A673 (cell line): ENCODE measurements around the gene RMI2. TPM values are rescaled to one million over a fixed set of nuclear protein-coding genes. Genes with fewer than 3 reads are reported as not detected.
A peak's percentile ranks its signal among the peaks of the same experiment; 100 is the strongest.

Experiments
- BruUV-seq: library from RNA; stranded (reverse); fragments of 400-500 nt; replicated peaks from 2 replicates; lab custom pipeline; 2021; lab: Mats Ljungman, UMichigan
- CTCF ChIA-PET: fragments of 300-600 bp; sonication (Branson Sonifier 250); formaldehyde crosslinking; loops from one replicate; lab custom pipeline; 2022; ENCODE audit warnings: antibody characterized with exemption; lab: Charles Lee
- POLR2A ChIA-PET: fragments of 300-600 bp; sonication (Branson Sonifier 250); formaldehyde crosslinking; loops from one replicate; lab custom pipeline; 2022; ENCODE audit warnings: antibody characterized with exemption; ENCODE audit not compliant: low non-redundant PET; lab: Charles Lee
- DNase-seq: peaks from one replicate; pipeline ENCODE4 v3.0.0-alpha.2; 2015; ENCODE audit warnings: low spot score
- H3K27ac ChIP-seq: fragments of 200-600 bp; sonication (generic); 2 replicates; pipeline ENCODE4 v1.5.1; 2016; ENCODE audit warnings: mixed run types, low read depth, mild to moderate bottlenecking, mixed read lengths, antibody characterized with exemption, low read length; ENCODE audit not compliant: poor library complexity, severe bottlenecking
- H3K27me3 ChIP-seq: fragments of 200-600 bp; sonication (generic); replicated peaks from 2 replicates; pipeline ENCODE4 v1.6.1; 2017; ENCODE audit warnings: mixed run types, low read depth, mild to moderate bottlenecking, mixed read lengths, antibody characterized with exemption, low read length; ENCODE audit not compliant: insufficient read depth, poor library complexity
- H3K36me3 ChIP-seq: fragments of 200-600 bp; sonication (generic); 2 replicates; pipeline ENCODE4 v1.6.1; 2016; ENCODE audit warnings: mixed run types, mild to moderate bottlenecking, mixed read lengths, antibody characterized with exemption, low read length; ENCODE audit not compliant: insufficient read depth, poor library complexity, severe bottlenecking
- H3K4me1 ChIP-seq: fragments of 200-600 bp; sonication (generic); 2 replicates; pipeline ENCODE4 v1.6.1; 2017; ENCODE audit warnings: mixed run types, mild to moderate bottlenecking, mixed read lengths, antibody characterized with exemption, low read length; ENCODE audit not compliant: insufficient read depth, poor library complexity, severe bottlenecking
- H3K4me3 ChIP-seq: fragments of 200-600 bp; sonication (generic); 2 replicates; pipeline ENCODE4 v1.5.1; 2016; ENCODE audit warnings: low read depth, mixed run types, mild to moderate bottlenecking, mixed read lengths, low read length; ENCODE audit not compliant: poor library complexity, severe bottlenecking
- H3K9me3 ChIP-seq: fragments of 200-600 bp; sonication (generic); 2 replicates; pipeline ENCODE4 v1.6.1; 2016; ENCODE audit warnings: mixed run types, low read depth, mild to moderate bottlenecking, mixed read lengths, antibody characterized with exemption, low read length; ENCODE audit not compliant: poor library complexity, severe bottlenecking
- EZH2 ChIP-seq: fragments of 200-600 bp; sonication (generic); IDR thresholded peaks from 2 replicates; pipeline ENCODE4 v1.6.1; 2017; ENCODE audit warnings: borderline replicate concordance, low read depth, mild to moderate bottlenecking, mixed read lengths, antibody characterized with exemption, low read length; ENCODE audit not compliant: poor library complexity, severe bottlenecking
- intact Hi-C: fragments of 100-400 bp; cut with micrococcal nuclease; formaldehyde crosslinking; loops from one replicate; pipeline ENCODE4 v1.10.0; 2022; ENCODE audit not compliant: unreplicated experiment
- total RNA-seq: library from RNA; stranded (reverse); gene quantifications from 2 replicates; pipeline ENCODE4 v1.2.3, GENCODE V29; 2021
- TF ChIP-seq, protein P1 (sequence below): fragments of 300-800, 200-600 bp; sonication (generic); conservative IDR thresholded peaks from 2 replicates; pipeline ENCODE4 v1.5.1; 2017; ENCODE audit warnings: low read depth, mild to moderate bottlenecking, antibody characterized with exemption, low read length, moderate library complexity, mixed read lengths

The RMI2 gene
- total RNA-seq, 1 experiment from 2014 or later = 28.5 TPM

DNA sequence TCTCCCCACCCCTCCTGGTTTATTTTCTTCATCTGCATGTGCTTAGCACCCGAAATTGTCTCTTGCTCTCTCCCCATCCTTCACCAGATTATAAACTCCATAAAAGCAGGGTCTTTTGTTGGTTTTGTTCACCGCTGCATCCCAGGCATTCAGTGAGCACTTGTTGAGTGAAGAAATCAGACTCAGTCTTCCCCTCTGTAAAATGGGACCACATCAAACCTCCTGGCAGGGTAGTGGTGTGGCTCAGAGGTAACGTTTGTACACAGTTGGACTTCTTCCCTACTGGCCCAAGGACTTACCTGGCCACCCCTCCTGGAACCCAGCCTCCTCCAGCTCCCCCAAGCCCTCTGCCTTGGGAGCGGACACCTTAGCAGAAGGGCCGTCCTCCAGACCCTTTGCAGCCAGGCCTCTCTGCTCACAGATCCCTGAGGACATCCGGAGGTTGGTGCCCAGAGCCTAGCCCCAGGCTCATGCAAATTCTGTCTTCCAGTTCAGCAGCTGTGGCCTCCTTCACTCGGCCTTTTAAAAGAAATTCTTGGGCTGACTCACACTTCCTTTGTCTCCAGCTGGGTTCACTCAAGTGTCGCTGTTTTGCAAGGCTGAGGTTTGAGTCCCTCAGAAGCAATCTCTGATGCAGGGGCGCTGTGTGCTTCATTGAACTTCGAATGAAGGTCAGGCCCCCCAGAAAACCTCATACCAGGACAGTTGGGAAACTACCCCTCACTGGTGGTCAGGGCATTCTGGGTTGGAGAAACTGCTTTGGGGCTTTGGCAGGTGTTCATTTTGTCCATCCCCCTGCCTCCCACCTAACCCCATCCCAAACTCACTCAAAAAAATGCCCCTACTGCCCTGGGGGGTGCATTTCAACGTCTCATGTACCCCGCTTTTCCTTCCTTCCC is 16.8 kb upstream of the RMI2 start:
- ChIA-PET POLR2A (no interaction called here), CTCF (interaction anchor here (1.1 kb wide), 1 partner anchor 357 kb away, joined by 4 read pairs; no protein-coding TSS in a partner anchor)
- intact Hi-C loops = no loop called here
- Histone ChIP-seq H3K36me3 (no peaks in the 10 kb centered on the region), H3K9me3 (no peaks in the 10 kb centered on the region), H3K27ac (peak overlapping the region; percentile 82), H3K4me3 (peak overlapping the region; percentile 26), H3K27me3 (no peaks in the 10 kb centered on the region), H3K4me1 (peaks cover 26% of the 10 kb centered on the region)
- TF ChIP-seq, protein P1, sequence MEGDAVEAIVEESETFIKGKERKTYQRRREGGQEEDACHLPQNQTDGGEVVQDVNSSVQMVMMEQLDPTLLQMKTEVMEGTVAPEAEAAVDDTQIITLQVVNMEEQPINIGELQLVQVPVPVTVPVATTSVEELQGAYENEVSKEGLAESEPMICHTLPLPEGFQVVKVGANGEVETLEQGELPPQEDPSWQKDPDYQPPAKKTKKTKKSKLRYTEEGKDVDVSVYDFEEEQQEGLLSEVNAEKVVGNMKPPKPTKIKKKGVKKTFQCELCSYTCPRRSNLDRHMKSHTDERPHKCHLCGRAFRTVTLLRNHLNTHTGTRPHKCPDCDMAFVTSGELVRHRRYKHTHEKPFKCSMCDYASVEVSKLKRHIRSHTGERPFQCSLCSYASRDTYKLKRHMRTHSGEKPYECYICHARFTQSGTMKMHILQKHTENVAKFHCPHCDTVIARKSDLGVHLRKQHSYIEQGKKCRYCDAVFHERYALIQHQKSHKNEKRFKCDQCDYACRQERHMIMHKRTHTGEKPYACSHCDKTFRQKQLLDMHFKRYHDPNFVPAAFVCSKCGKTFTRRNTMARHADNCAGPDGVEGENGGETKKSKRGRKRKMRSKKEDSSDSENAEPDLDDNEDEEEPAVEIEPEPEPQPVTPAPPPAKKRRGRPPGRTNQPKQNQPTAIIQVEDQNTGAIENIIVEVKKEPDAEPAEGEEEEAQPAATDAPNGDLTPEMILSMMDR = peak; percentile 25; the same call in 1 of the 2 replicates
- no peak for TF ChIP-seq EZH2
- peak; percentile 96 for DNase-seq
- no TSS peak for BruUV-seq

DNA sequence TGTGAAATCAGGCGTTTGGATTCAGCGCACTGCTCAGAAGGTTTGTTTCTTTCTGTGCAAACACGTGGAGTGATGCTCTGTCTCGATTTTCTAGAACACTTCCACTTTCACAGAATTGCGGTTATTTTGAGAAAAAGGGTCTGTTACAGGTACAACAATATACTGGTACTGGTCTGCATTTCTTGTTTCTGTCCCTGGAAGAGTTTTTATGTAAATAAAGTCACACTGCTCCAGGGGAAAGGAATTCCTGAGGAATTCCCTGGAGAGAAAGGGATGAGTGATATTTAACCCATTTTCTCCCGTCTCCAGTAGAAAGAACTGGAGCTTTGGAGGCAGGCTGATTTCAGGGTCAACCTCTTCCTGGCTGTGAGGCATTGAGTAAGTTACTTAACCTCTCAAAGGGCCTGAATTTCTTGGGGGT is 16.2 kb upstream of the RMI2 start:
- no peak for TF ChIP-seq EZH2
- TF ChIP-seq, protein P1 = no peak
- peak overlapping the region; percentile 82 for H3K27ac ChIP-seq
- intact Hi-C loops = no loop called here

DNA sequence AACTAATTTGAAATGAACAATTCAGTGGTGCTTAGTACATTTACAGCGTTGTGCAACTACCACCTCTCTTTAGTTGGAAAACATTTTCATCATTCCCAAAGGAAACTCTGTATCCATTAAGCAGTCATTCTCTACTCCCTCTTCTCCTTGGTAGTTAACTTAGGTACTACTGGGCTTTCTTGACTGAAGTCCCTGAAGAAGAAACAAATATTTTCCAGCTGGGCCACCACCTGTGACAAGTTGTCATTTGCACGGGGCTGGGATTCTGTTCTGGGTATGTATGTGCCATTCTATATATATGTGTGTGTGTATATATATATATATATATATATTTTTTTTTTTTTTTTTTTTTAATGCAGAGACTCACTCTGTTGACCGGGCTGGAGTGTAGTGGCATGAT is 15.4 kb upstream of the RMI2 start:
- no peak overlapping the region for H3K4me3 ChIP-seq
- ChIA-PET POLR2A (no interaction called here), CTCF (interaction anchor here (0.6 kb wide), 1 partner anchor 75 kb away, joined by 3 read pairs; no protein-coding TSS in a partner anchor)
- H3K9me3 ChIP-seq = no peaks in the 10 kb centered on the region
- no peaks in the 10 kb centered on the region for H3K36me3 ChIP-seq
- no peaks in the 10 kb centered on the region for H3K27me3 ChIP-seq
- peak overlapping the region; percentile 82 for H3K27ac ChIP-seq
- peaks cover 26% of the 10 kb centered on the region for H3K4me1 ChIP-seq
- no peak for DNase-seq
- intact Hi-C loops = no loop called here
- TF ChIP-seq, protein P1 = no peak
- TF ChIP-seq EZH2 = no peak
- BruUV-seq = no TSS peak

More for the DNA sequence above, 16.2 kb upstream of the RMI2 start:
- no peaks in the 10 kb centered on the region for H3K36me3 ChIP-seq
- no peaks in the 10 kb centered on the region for H3K27me3 ChIP-seq
- H3K9me3 ChIP-seq = no peaks in the 10 kb centered on the region
- BruUV-seq = no TSS peak
- peaks cover 26% of the 10 kb centered on the region for H3K4me1 ChIP-seq
- POLR2A ChIA-PET = no interaction called here
- CTCF ChIA-PET = interaction anchor here (1.1 kb wide), 1 partner anchor 358 kb away, joined by 4 read pairs; no protein-coding TSS in a partner anchor
- DNase-seq = peak; percentile 54
- peak overlapping the region; percentile 26 for H3K4me3 ChIP-seq
